ENCODE results near the gene ISOC2. TPM values are rescaled to one million over a fixed set of nuclear protein-coding genes. Genes with fewer than 3 reads are reported as not detected.

Gene ISOC2
- total RNA-seq, 1 donor from 2014 or later = 58.8 TPM

GRCh38 chr19:55406091-55406825, 55.2 kb downstream of the ISOC2 start:
- DNase-seq (ENCODE audit: low read depth) (no peak), FAIRE-seq (no peak)
- peaks cover 53% of the 10 kb centered on the region for H4K20me1 ChIP-seq (ENCODE audit: insufficient read depth, low read length)
- Mint-ChIP-seq H3K4me3 (ENCODE audit: unreplicated experiment) (peak overlapping the region; percentile 84), H3K36me3 (ENCODE audit: low read depth, unreplicated experiment) (peaks cover 28% of the 10 kb centered on the region), H3K9me3 (ENCODE audit: unreplicated experiment) (peaks cover 12% of the 10 kb centered on the region), H3K4me1 (ENCODE audit: low read depth, unreplicated experiment) (peaks cover 15% of the 10 kb centered on the region), H3K27me3 (ENCODE audit: low read depth, unreplicated experiment) (peaks cover 4% of the 10 kb centered on the region), H3K27ac (ENCODE audit: unreplicated experiment) (peak overlapping the region; percentile 62)
- TF ChIP-seq EZH2 (IDR thresholded peaks at IDR 0.05; ENCODE audit: insufficient read depth, low read length) (no peak), CTCF (IDR thresholded peaks at IDR 0.05; ENCODE audit: insufficient read depth, low read depth, low read length) (no peak)
- peaks cover 20% of the 10 kb centered on the region for H3K4me1 ChIP-seq (ENCODE audit: insufficient read depth, low read length)
- peak overlapping the region; percentile 94 for H3K4me2 ChIP-seq (ENCODE audit: low read length)
- H3K27ac ChIP-seq (ENCODE audit: low read depth, low read length) = peak overlapping the region; percentile 99
- no peak overlapping the region for H2AFZ ChIP-seq (ENCODE audit: low read depth, low read length)
- H3K27me3 ChIP-seq (ENCODE audit: insufficient read depth, low read length) = no peaks in the 10 kb centered on the region
- H3K79me2 ChIP-seq (ENCODE audit: insufficient read depth, low read length) = peaks cover 52% of the 10 kb centered on the region
- no peaks in the 10 kb centered on the region for H3K9me3 ChIP-seq (ENCODE audit: insufficient read depth, low read depth, low read length)
- peak overlapping the region; percentile 81 for H3K4me3 ChIP-seq (ENCODE audit: insufficient read depth, low read depth, low read length)
- H3K36me3 ChIP-seq (ENCODE audit: insufficient read depth, low read length) = peaks cover 28% of the 10 kb centered on the region
- H3K9ac ChIP-seq (ENCODE audit: low read length) = peak overlapping the region; percentile 95

GRCh38 chr19:55405638-55406037, 55.8 kb downstream of the ISOC2 start:
- no peaks in the 10 kb centered on the region for H3K27me3 ChIP-seq (ENCODE audit: insufficient read depth, low read length)
- peaks cover 31% of the 10 kb centered on the region for H3K36me3 ChIP-seq (ENCODE audit: insufficient read depth, low read length)
- no peak overlapping the region for H2AFZ ChIP-seq (ENCODE audit: low read depth, low read length)
- no peaks in the 10 kb centered on the region for H3K9me3 ChIP-seq (ENCODE audit: insufficient read depth, low read depth, low read length)
- H3K27ac ChIP-seq (ENCODE audit: low read depth, low read length) = no peak overlapping the region
- TF ChIP-seq EZH2 (IDR thresholded peaks at IDR 0.05; ENCODE audit: insufficient read depth, low read length) (no peak), CTCF (IDR thresholded peaks at IDR 0.05; ENCODE audit: insufficient read depth, low read depth, low read length) (no peak)
- Mint-ChIP-seq H3K9me3 (ENCODE audit: unreplicated experiment) (peaks cover 10% of the 10 kb centered on the region), H3K4me1 (ENCODE audit: low read depth, unreplicated experiment) (peaks cover 15% of the 10 kb centered on the region), H3K27me3 (ENCODE audit: low read depth, unreplicated experiment) (no peaks in the 10 kb centered on the region), H3K36me3 (ENCODE audit: low read depth, unreplicated experiment) (peaks cover 28% of the 10 kb centered on the region), H3K4me3 (ENCODE audit: unreplicated experiment) (peak overlapping the region; percentile 84), H3K27ac (ENCODE audit: unreplicated experiment) (no peak overlapping the region)
- peak overlapping the region; percentile 81 for H3K4me3 ChIP-seq (ENCODE audit: insufficient read depth, low read depth, low read length)
- H3K79me2 ChIP-seq (ENCODE audit: insufficient read depth, low read length) = peaks cover 52% of the 10 kb centered on the region
- peak overlapping the region; percentile 94 for H3K4me2 ChIP-seq (ENCODE audit: low read length)
- peak overlapping the region; percentile 95 for H3K9ac ChIP-seq (ENCODE audit: low read length)
- H4K20me1 ChIP-seq (ENCODE audit: insufficient read depth, low read length) = peaks cover 57% of the 10 kb centered on the region
- peaks cover 20% of the 10 kb centered on the region for H3K4me1 ChIP-seq (ENCODE audit: insufficient read depth, low read length)
- FAIRE-seq (no peak), DNase-seq (ENCODE audit: low read depth) (no peak)

Other genes starting within 250 kb of the ISOC2 start
- gene TMEM86B, start 232.9 kb downstream of the ISOC2 start, total RNA-seq = 2.7 and 3.9 TPM in 2 replicates
- gene PPP6R1, start 202.6 kb downstream of the ISOC2 start, total RNA-seq = 73.8 and 75.2 TPM in 2 replicates
- 34.8 and 39.8 TPM in 2 replicates for gene HSPBP1, start 181.5 kb downstream of the ISOC2 start, total RNA-seq
- gene BRSK1, start 177.6 kb downstream of the ISOC2 start, total RNA-seq = 17.6 and 18.8 TPM in 2 replicates
- not detected in 2 replicates for gene TMEM150B, start 136.3 kb downstream of the ISOC2 start, total RNA-seq
- 14.6 and 16.0 TPM in 2 replicates for gene KMT5C, start 121.8 kb downstream of the ISOC2 start, total RNA-seq
- 0.50 TPM in 2 replicates for gene COX6B2, start 106.9 kb downstream of the ISOC2 start, total RNA-seq
- 0.10 and 0.20 TPM in 2 replicates for gene GARIN5B, start 98.4 kb downstream of the ISOC2 start, total RNA-seq
- 183 and 202 TPM in 2 replicates for gene IL11, start 91.2 kb downstream of the ISOC2 start, total RNA-seq
- 2.5 TPM in 2 replicates for gene TMEM190, start 84.8 kb downstream of the ISOC2 start, total RNA-seq
- gene TMEM238, start 77.3 kb downstream of the ISOC2 start, total RNA-seq = 1.4 and 2.1 TPM in 2 replicates
- 2,006 and 2,072 TPM in 2 replicates for gene RPL28, start 75.7 kb downstream of the ISOC2 start, total RNA-seq
- 107 and 116 TPM in 2 replicates for gene UBE2S, start 53.9 kb downstream of the ISOC2 start, total RNA-seq
- 0.09 TPM in 1 of 2 replicates, not detected in the other for gene SHISA7, start 18.3 kb downstream of the ISOC2 start, total RNA-seq
- gene C19orf85, start 3.1 kb upstream of the ISOC2 start, total RNA-seq = not detected in 2 replicates
- gene ZNF628, start 15.0 kb upstream of the ISOC2 start, total RNA-seq = 9.9 and 11.9 TPM in 2 replicates
- gene NAT14, start 23.5 kb upstream of the ISOC2 start, total RNA-seq = 68.7 and 71.2 TPM in 2 replicates
- 46.8 and 66.1 TPM in 2 replicates for gene SSC5D, start 26.8 kb upstream of the ISOC2 start, total RNA-seq
- 2.5 and 4.2 TPM in 2 replicates for gene SBK2, start 75.5 kb upstream of the ISOC2 start, total RNA-seq
- gene SBK3, start 83.9 kb upstream of the ISOC2 start, total RNA-seq = 0.34 and 0.91 TPM in 2 replicates
- 50.2 and 58.0 TPM in 2 replicates for gene ZNF579, start 119.2 kb upstream of the ISOC2 start, total RNA-seq
- 14.2 and 14.5 TPM in 2 replicates for gene FIZ1, start 137.9 kb upstream of the ISOC2 start, total RNA-seq
- gene ZNF524, start 138.6 kb upstream of the ISOC2 start, total RNA-seq = 6.0 and 6.3 TPM in 2 replicates
- 15.0 and 15.3 TPM in 2 replicates for gene ZNF865, start 144.0 kb upstream of the ISOC2 start, total RNA-seq
- gene ZNF784, start 162.9 kb upstream of the ISOC2 start, total RNA-seq = 5.0 and 5.3 TPM in 2 replicates
- 35.8 and 36.6 TPM in 2 replicates for gene ZNF580, start 179.4 kb upstream of the ISOC2 start, total RNA-seq
- 28.4 and 30.0 TPM in 2 replicates for gene ZNF581, start 182.0 kb upstream of the ISOC2 start, total RNA-seq
- gene CCDC106, start 186.6 kb upstream of the ISOC2 start, total RNA-seq = 12.2 and 12.8 TPM in 2 replicates
- 183 and 194 TPM in 2 replicates for gene U2AF2, start 193.4 kb upstream of the ISOC2 start, total RNA-seq
- gene EPN1, start 213.6 kb upstream of the ISOC2 start, total RNA-seq = 145 and 156 TPM in 2 replicates

Data from astrocyte (in vitro differentiated cells and primary cell).